A673 (cell line): ENCODE measurements around the gene PCDHA9. TPM values are rescaled to one million over a fixed set of nuclear protein-coding genes. Genes with fewer than 3 reads are reported as not detected.

ENCODE experiments used
- BruUV-seq: library from RNA; stranded (reverse); fragments of 400-500 nt; replicated peaks from 2 replicates; lab custom pipeline; 2021; lab: Mats Ljungman, UMichigan
- CTCF ChIA-PET: fragments of 300-600 bp; sonication (Branson Sonifier 250); formaldehyde crosslinking; loops from one replicate; lab custom pipeline; 2022; ENCODE audit warnings: antibody characterized with exemption; lab: Charles Lee
- POLR2A ChIA-PET: fragments of 300-600 bp; sonication (Branson Sonifier 250); formaldehyde crosslinking; loops from one replicate; lab custom pipeline; 2022; ENCODE audit warnings: antibody characterized with exemption; ENCODE audit not compliant: low non-redundant PET; lab: Charles Lee
- DNase-seq: peaks from one replicate; pipeline ENCODE4 v3.0.0-alpha.2; 2015; ENCODE audit warnings: low spot score
- H3K27ac ChIP-seq: fragments of 200-600 bp; sonication (generic); 2 replicates; pipeline ENCODE4 v1.5.1; 2016; ENCODE audit warnings: mixed run types, low read depth, mild to moderate bottlenecking, mixed read lengths, antibody characterized with exemption, low read length; ENCODE audit not compliant: poor library complexity, severe bottlenecking
- H3K27me3 ChIP-seq: fragments of 200-600 bp; sonication (generic); replicated peaks from 2 replicates; pipeline ENCODE4 v1.6.1; 2017; ENCODE audit warnings: mixed run types, low read depth, mild to moderate bottlenecking, mixed read lengths, antibody characterized with exemption, low read length; ENCODE audit not compliant: insufficient read depth, poor library complexity
- H3K36me3 ChIP-seq: fragments of 200-600 bp; sonication (generic); 2 replicates; pipeline ENCODE4 v1.6.1; 2016; ENCODE audit warnings: mixed run types, mild to moderate bottlenecking, mixed read lengths, antibody characterized with exemption, low read length; ENCODE audit not compliant: insufficient read depth, poor library complexity, severe bottlenecking
- H3K4me1 ChIP-seq: fragments of 200-600 bp; sonication (generic); 2 replicates; pipeline ENCODE4 v1.6.1; 2017; ENCODE audit warnings: mixed run types, mild to moderate bottlenecking, mixed read lengths, antibody characterized with exemption, low read length; ENCODE audit not compliant: insufficient read depth, poor library complexity, severe bottlenecking
- H3K4me3 ChIP-seq: fragments of 200-600 bp; sonication (generic); 2 replicates; pipeline ENCODE4 v1.5.1; 2016; ENCODE audit warnings: low read depth, mixed run types, mild to moderate bottlenecking, mixed read lengths, low read length; ENCODE audit not compliant: poor library complexity, severe bottlenecking
- H3K9me3 ChIP-seq: fragments of 200-600 bp; sonication (generic); 2 replicates; pipeline ENCODE4 v1.6.1; 2016; ENCODE audit warnings: mixed run types, low read depth, mild to moderate bottlenecking, mixed read lengths, antibody characterized with exemption, low read length; ENCODE audit not compliant: poor library complexity, severe bottlenecking
- EZH2 ChIP-seq: fragments of 200-600 bp; sonication (generic); IDR thresholded peaks from 2 replicates; pipeline ENCODE4 v1.6.1; 2017; ENCODE audit warnings: borderline replicate concordance, low read depth, mild to moderate bottlenecking, mixed read lengths, antibody characterized with exemption, low read length; ENCODE audit not compliant: poor library complexity, severe bottlenecking
- intact Hi-C: fragments of 100-400 bp; cut with micrococcal nuclease; formaldehyde crosslinking; loops from one replicate; pipeline ENCODE4 v1.10.0; 2022; ENCODE audit not compliant: unreplicated experiment
- total RNA-seq: library from RNA; stranded (reverse); gene quantifications from 2 replicates; pipeline ENCODE4 v1.2.3, GENCODE V29; 2021
- TF ChIP-seq, protein P1 (sequence below): fragments of 300-800, 200-600 bp; sonication (generic); conservative IDR thresholded peaks from 2 replicates; pipeline ENCODE4 v1.5.1; 2017; ENCODE audit warnings: low read depth, mild to moderate bottlenecking, antibody characterized with exemption, low read length, moderate library complexity, mixed read lengths

Gene PCDHA9
- total RNA-seq, 1 experiment from 2014 or later: 0.37 TPM

GRCh38 chr5:140855772-140856674, 7.8 kb downstream of the PCDHA9 start, which contains the start of gene PCDHA10:
Gene PCDHA10, plus strand, starts transcription at chr5:140855897. Its CDS starts 152 bp downstream, at chr5:140856049.
- BruUV-seq: TSS peak; percentile 62

GRCh38 chr5:140857177-140857986, 9.2 kb downstream of the PCDHA9 start:
- H3K27me3 ChIP-seq: no peaks in the 10 kb centered on the region
- ChIA-PET CTCF (no interaction called here), POLR2A (no interaction called here)
- H3K9me3 ChIP-seq: no peaks in the 10 kb centered on the region
- no peak for DNase-seq
- TF ChIP-seq EZH2: no peak
- TF ChIP-seq, protein P1, sequence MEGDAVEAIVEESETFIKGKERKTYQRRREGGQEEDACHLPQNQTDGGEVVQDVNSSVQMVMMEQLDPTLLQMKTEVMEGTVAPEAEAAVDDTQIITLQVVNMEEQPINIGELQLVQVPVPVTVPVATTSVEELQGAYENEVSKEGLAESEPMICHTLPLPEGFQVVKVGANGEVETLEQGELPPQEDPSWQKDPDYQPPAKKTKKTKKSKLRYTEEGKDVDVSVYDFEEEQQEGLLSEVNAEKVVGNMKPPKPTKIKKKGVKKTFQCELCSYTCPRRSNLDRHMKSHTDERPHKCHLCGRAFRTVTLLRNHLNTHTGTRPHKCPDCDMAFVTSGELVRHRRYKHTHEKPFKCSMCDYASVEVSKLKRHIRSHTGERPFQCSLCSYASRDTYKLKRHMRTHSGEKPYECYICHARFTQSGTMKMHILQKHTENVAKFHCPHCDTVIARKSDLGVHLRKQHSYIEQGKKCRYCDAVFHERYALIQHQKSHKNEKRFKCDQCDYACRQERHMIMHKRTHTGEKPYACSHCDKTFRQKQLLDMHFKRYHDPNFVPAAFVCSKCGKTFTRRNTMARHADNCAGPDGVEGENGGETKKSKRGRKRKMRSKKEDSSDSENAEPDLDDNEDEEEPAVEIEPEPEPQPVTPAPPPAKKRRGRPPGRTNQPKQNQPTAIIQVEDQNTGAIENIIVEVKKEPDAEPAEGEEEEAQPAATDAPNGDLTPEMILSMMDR: no peak
- H3K27ac ChIP-seq: no peak overlapping the region
- intact Hi-C loops: no loop called here
- H3K4me1 ChIP-seq: peaks cover 5% of the 10 kb centered on the region
- BruUV-seq: no TSS peak
- no peak overlapping the region for H3K4me3 ChIP-seq
- H3K36me3 ChIP-seq: peaks cover 6% of the 10 kb centered on the region

More at GRCh38 chr5:140855772-140856674, 7.8 kb downstream of the PCDHA9 start, which contains the start of gene PCDHA10:
- ChIA-PET POLR2A (no interaction called here), CTCF (interaction anchor here (0.5 to 2.1 kb wide), 4 partner anchors 14 to 221 kb away, joined by 3 to 17 read pairs (median 9); partner anchors contain the start of gene PCDHA12)
- Histone ChIP-seq H3K4me1 (peaks cover 5% of the 10 kb centered on the region), H3K27ac (peak within 1 kb of the TSS; percentile 78), H3K27me3 (no peaks in the 10 kb centered on the region), H3K9me3 (no peaks in the 10 kb centered on the region), H3K4me3 (peak within 1 kb of the TSS; percentile 63), H3K36me3 (no peaks in the 10 kb centered on the region)
- no peak for TF ChIP-seq EZH2
- TF ChIP-seq, protein P1: peak; percentile 61
- peak; percentile 79 for DNase-seq
- intact Hi-C loops: no loop called here

DNA sequence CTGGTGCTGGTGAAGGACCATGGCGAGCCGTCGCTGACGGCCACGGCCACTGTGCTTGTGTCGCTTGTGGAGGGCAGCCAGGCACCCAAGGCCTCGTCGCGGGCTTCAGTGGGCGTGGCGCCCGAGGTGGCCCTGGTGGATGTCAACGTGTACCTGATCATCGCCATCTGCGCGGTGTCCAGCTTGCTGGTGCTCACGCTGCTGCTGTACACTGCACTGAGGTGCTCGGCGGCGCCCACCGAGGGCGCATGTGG, 9.7 kb downstream of the PCDHA9 start:
- H3K4me1 ChIP-seq: peaks cover 5% of the 10 kb centered on the region
- H3K36me3 ChIP-seq: peaks cover 6% of the 10 kb centered on the region
- BruUV-seq: no TSS peak
- intact Hi-C loops: no loop called here
- H3K9me3 ChIP-seq: no peaks in the 10 kb centered on the region
- no peak for DNase-seq
- H3K27me3 ChIP-seq: no peaks in the 10 kb centered on the region
- POLR2A ChIA-PET: no interaction called here
- CTCF ChIA-PET: no interaction called here
- TF ChIP-seq, protein P1: no peak
- no peak for TF ChIP-seq EZH2
- no peak overlapping the region for H3K4me3 ChIP-seq
- no peak overlapping the region for H3K27ac ChIP-seq
